HS-5 (cell line): ENCODE data around the gene NXNL1.
"Not testable (repeated sequence)": the region's sequence is repeated elsewhere in the genome, so short reads cannot be mapped to it uniquely, and the experiment has no call there.

Source experiments
- DNase-seq: peaks from one replicate; pipeline ENCODE4 v3.0.0-alpha.2; 2012; ENCODE audit warnings: low read depth

NXNL1 gene

DNA sequence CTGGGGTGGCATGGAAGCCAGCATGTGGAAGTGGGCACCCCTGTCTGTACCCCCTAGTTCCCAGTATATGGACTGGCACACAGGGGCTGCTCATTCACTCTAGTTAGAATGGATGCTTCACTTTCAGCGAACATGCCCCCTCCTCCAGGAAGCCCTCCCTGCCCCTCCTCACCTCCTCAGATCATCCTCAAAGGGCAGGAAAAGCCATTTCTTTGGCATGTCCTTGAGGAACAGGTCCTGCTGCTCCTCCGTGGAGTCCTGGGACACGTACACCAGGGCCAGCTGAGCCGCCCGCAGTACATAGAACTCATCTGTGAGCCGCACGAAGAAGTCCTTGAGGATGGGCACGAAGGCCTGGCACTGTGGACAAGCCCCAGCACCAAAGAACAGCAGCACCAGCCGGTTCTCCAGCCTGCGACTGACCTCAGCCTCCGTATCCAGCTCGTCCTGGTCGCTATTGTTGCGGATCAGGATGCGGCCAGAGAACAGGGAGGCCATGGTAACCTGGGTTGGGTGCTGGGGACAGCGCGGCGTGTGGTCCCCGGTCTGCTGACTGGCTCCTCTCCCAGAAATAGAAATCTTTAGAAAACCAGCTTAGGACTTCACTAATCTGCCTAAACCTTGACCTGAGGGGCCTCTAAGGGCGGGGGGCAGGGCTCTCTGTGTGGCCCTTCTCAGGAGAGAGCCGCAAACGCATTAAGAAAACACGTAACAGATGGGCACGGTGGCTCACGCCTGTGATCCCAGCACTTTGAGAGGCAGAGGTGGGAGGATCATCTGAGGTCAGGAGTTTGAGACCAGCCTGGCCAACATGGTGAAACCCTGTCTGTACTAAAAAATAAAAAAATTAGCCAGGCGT is at the start of gene NXNL1:
Gene NXNL1 (minus strand): TSS at position 555 of the 859 bp plus-strand sequence. CDS start 57 bp downstream, at position 498.
- DNase-seq = no peak

GRCh38 chr19:17508558-17508933 is 47.8 kb upstream of the NXNL1 start:
- DNase-seq = not testable (repeated sequence)

GRCh38 chr19:17506745-17507144 is 46.0 kb upstream of the NXNL1 start:
- DNase-seq = no peak

DNA sequence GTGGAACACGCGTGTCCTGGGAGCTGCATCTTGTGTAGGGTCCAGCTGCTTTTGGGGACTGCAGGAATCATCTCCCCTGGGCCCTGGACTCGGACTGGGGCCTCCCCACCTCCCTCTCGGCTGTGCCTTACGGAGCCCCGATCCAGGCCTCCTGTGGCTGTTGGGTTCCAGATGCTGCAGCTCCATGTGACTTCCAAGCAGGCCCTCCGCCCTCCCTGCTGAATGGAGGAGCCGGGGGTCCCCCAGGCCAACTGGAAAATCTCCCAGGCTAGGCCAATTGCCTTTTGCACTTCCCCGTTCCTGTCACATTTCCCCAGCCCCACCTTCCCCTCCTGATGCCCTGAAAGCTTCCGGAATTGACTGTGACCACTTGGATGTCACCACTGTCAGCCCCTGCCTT is 44.5 kb upstream of the NXNL1 start:
- no peak for DNase-seq

DNA sequence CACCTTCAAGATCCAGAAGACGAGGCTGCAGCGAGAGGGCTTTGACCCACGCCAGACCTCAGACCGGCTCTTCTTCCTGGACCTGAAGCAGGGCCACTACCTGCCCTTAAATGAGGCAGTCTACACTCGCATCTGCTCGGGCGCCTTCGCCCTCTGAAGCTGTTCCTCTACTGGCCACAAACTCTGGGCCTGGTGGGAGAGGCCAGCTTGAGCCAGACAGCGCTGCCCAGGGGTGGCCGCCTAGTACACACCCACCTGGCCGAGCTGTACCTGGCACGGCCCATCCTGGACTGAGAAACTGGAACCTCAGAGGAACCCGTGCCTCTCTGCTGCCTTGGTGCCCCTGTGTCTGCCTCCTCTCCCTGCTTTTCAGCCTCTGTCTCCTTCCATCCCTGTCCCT is 43.7 kb upstream of the NXNL1 start:
- DNase-seq = no peak

GRCh38 chr19:17504030-17504429 is 43.3 kb upstream of the NXNL1 start:
- DNase-seq = no peak

- no peak for DNase-seq
Measured at GRCh38 chr19:17503240-17503639, 42.5 kb upstream of the NXNL1 start.

GRCh38 chr19:17500447-17501198 is 39.9 kb upstream of the NXNL1 start:
- DNase-seq = no peak

DNA sequence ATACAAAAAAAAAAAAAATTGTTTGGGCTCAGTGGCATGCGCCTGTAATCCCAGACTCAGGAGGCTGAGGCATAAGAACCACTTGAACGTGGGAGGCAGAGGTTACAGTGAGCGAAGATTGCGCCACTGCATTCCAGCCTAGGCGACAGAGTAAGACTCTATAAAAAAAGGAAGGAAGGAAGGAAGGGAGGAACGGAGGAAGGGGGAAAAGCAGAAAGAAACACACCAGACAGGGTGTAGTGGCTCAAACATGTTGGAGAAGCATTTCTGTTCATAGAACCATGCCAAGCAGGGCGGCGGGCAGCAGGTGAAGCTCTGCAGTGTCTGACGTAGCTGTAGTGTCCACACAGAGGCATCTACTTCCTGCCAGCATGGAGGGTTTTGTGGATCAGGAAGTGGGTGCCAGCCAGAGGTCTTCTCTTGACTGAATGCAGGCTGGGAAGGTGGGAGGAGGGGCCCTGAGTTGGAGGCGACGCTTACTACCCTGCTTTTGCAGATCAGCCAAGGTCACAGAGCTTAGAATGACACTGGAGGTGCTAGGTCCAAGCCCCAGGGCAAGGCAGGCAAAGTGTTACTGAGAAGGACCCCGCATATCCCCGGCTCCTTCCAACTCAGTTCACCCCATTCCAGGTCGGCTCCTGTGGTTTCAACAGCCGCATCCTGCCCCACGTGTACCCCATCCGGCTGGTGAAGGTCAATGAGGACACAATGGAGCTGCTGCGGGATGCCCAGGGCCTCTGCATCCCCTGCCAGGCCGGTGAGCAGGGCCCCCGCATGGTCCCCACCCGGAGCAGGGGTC is 39.1 kb upstream of the NXNL1 start:
- DNase-seq = no peak

- DNase-seq = not testable (repeated sequence)
Measured at GRCh38 chr19:17499025-17499424, 38.3 kb upstream of the NXNL1 start.

- no peak for DNase-seq
Measured at GRCh38 chr19:17497149-17497798, 36.5 kb upstream of the NXNL1 start.

GRCh38 chr19:17496337-17496997 is 35.7 kb upstream of the NXNL1 start:
- no peak for DNase-seq

DNA sequence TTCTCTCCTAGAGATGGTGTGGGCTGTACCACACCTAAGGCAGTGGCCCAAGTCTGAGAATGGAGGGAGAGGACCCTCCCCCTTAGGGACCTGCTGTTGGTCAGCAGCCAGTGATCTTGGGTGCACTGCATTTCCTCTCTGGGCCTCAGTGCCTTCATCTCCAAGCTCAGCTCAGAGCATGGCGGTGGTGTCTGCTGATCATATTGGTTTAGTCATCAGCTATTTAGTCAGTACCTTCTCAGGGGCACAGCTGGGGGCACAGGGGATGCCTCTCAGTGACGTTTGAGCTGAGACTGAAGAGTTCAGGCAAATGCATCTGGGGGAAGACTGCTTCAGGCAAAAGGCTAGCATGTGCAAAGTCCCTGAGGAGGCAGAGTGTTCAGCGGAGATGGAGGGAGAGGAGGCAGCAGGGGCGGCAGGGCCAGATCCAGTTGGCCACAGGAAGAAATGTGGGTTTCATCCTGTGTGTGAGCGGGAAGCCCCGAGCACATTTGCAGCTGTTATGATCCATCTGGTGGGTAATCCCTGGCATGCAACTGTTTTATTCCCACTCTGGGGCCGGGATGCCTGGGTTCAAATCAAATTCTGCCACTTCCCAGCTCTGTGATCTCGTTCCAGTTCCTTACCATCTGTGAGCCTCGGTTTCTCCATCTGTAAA is 35.0 kb upstream of the NXNL1 start:
- DNase-seq = no peak

- no peak for DNase-seq
Measured at GRCh38 chr19:17491287-17491686, 30.6 kb upstream of the NXNL1 start.

GRCh38 chr19:17490411-17490810 is 29.7 kb upstream of the NXNL1 start:
- DNase-seq = no peak

DNA sequence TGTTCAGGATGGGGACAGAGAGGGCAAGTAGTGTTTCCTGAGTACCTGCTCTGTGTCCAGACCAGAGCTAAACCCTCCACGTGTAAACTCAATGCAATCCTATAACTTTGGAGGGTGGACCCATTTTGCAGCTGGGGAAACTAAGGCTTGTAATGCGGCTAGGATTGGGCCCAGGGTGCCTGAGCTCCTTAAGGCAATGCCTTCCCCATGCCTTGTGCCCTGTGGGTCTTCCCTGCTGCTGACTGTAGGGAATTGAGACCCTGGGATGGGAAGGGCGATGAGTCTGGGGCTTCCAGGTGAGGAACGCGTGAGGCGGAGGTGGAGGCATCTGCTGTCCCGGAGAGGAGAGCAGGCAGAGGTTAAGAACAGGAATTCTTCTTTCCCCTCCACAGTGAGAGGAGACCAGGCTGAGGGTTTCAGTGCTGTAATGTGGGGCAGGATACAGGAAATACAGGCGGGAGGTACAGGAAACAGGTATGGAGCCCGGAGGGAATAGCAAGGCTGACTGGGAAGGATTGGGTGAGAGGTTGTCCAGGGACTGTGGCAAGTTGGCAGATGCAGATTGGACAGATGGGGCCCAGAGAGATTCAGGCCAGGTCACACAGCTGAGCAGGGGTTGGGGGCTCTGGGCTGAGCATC is 28.8 kb upstream of the NXNL1 start:
- DNase-seq = no peak

- DNase-seq = no peak
Measured at GRCh38 chr19:17488593-17489391, 28.1 kb upstream of the NXNL1 start.

GRCh38 chr19:17487284-17488121 is 26.8 kb upstream of the NXNL1 start:
- no peak for DNase-seq
